Endothelial cell of umbilical vein (primary cell): ENCODE data around the gene ADAM22. TPM values are rescaled to one million over a fixed set of nuclear protein-coding genes. Genes with fewer than 3 reads are reported as not detected.

Experiments
- BruUV-seq: library from RNA; stranded (reverse); fragments of 400-500 nt; replicated peaks from 2 replicates; lab custom pipeline; 2021; lab: Mats Ljungman, UMichigan
- CTCF ChIA-PET: fragments of 300-600, 350-600 bp; sonication (Branson Sonifier 250); formaldehyde crosslinking; loops from one replicate; lab custom pipeline; 2021; ENCODE audit warnings: antibody characterized with exemption, inconsistent platforms; lab: Charles Lee
- POLR2A ChIA-PET: fragments of 300-600, 350-600 bp; sonication (Branson Sonifier 250); formaldehyde crosslinking; loops from one replicate; lab custom pipeline; 2021; ENCODE audit warnings: antibody characterized with exemption, inconsistent platforms; lab: Charles Lee
- DNase-seq: peaks from one replicate; pipeline ENCODE4 v3.0.0-alpha.2; 2011; ENCODE audit warnings: low read depth, low spot score
- FAIRE-seq: peaks from 2 replicates; lab custom pipeline; 2011; peaks lifted over from hg19 to GRCh38; lab: Jason Lieb, UNC
- H2AFZ ChIP-seq: 2 replicates; pipeline ENCODE4 v1.6.0; 2012; ENCODE audit warnings: low read depth, low read length, control low read depth, inconsistent platforms
- H3K27ac ChIP-seq: 2 replicates; pipeline ENCODE4 v1.5.1; 2011; ENCODE audit warnings: low read depth, mild to moderate bottlenecking, control low read depth, low read length, moderate library complexity; ENCODE audit not compliant: insufficient read depth
- H3K27me3 ChIP-seq, 2 experiments: 2 replicates each; pipeline versions ENCODE4 v1.6.0 to v1.6.1; 2011; ENCODE audit warnings: low read length in 2 of 2, mixed read lengths in 1 of 2; ENCODE audit not compliant: control insufficient read depth in 2 of 2, insufficient read depth in 2 of 2
- H3K36me3 ChIP-seq, 2 experiments: 2 replicates in 1 of 2; 3 replicates in 1 of 2; pipeline ENCODE4 v1.5.1; 2011; ENCODE audit warnings: low read length in 2 of 2, mild to moderate bottlenecking in 1 of 2, moderate library complexity in 1 of 2; ENCODE audit not compliant: control insufficient read depth in 2 of 2, insufficient read depth in 2 of 2; ENCODE audit errors: extremely low read depth in 1 of 2
- H3K4me1 ChIP-seq: 3 replicates; pipeline ENCODE4 v1.5.1; 2011; ENCODE audit warnings: mild to moderate bottlenecking, low read length; ENCODE audit not compliant: control insufficient read depth, insufficient read depth; ENCODE audit errors: extremely low read depth
- H3K4me2 ChIP-seq: 2 replicates; pipeline ENCODE4 v1.6.1; 2011; ENCODE audit warnings: low read length, control low read depth, mixed read lengths; ENCODE audit not compliant: insufficient read depth
- H3K4me3 ChIP-seq, 3 experiments: fragments of 200-600 bp in 1 of 3; sonication (generic), shearing (Covaris generic) in 1 of 3; replicated peaks in 1 of 3; 2 replicates each; pipeline ENCODE4 v1.5.1; 2011 to 2016; ENCODE audit warnings: control low read depth in 3 of 3, low read length in 3 of 3, mild to moderate bottlenecking in 2 of 3, inconsistent platforms in 1 of 3, low read depth in 1 of 3, moderate library complexity in 1 of 3; ENCODE audit not compliant: insufficient read depth in 1 of 3
- H3K79me2 ChIP-seq: 2 replicates; pipeline ENCODE4 v1.6.0; 2012; ENCODE audit warnings: low read length, inconsistent platforms; ENCODE audit not compliant: control insufficient read depth, insufficient read depth
- H3K9ac ChIP-seq: replicated peaks from 2 replicates; pipeline ENCODE3; 2011; ENCODE audit warnings: low read length, control low read depth; ENCODE audit not compliant: insufficient read depth; ENCODE audit errors: extremely low read depth
- H3K9me1 ChIP-seq: replicated peaks from 3 replicates; pipeline ENCODE4 v1.6.0; 2011; ENCODE audit warnings: mild to moderate bottlenecking, low read length; ENCODE audit not compliant: control insufficient read depth, insufficient read depth; ENCODE audit errors: extremely low read depth
- H3K9me3 ChIP-seq: replicated peaks from 2 replicates; pipeline ENCODE4 v1.5.1; 2012; ENCODE audit warnings: low read length, inconsistent platforms; ENCODE audit not compliant: control insufficient read depth, insufficient read depth
- H4K20me1 ChIP-seq: replicated peaks from 2 replicates; pipeline ENCODE3; 2011; ENCODE audit warnings: mild to moderate bottlenecking, low read length; ENCODE audit not compliant: control insufficient read depth, insufficient read depth; ENCODE audit errors: extremely low read depth
- EZH2 ChIP-seq: IDR thresholded peaks from 2 replicates; pipeline ENCODE4 v1.6.1; 2012; ENCODE audit warnings: borderline replicate concordance, low read depth, mild to moderate bottlenecking, moderate library complexity, low read length, inconsistent platforms; ENCODE audit not compliant: severe bottlenecking
- FOS ChIP-seq: IDR thresholded peaks from 2 replicates; pipeline ENCODE4 v1.6.1; 2011; ENCODE audit warnings: mild to moderate bottlenecking, low read length, moderate library complexity, borderline replicate concordance; ENCODE audit not compliant: insufficient read depth
- GATA2 ChIP-seq: IDR thresholded peaks from 2 replicates; pipeline ENCODE4 v1.7.0; 2011; ENCODE audit warnings: low read depth, mild to moderate bottlenecking, moderate library complexity, mixed read lengths, low read length; ENCODE audit not compliant: insufficient read length, insufficient read depth
- JUN ChIP-seq: IDR thresholded peaks from 2 replicates; pipeline ENCODE4 v1.6.1; 2011; ENCODE audit warnings: borderline replicate concordance, low read depth; ENCODE audit not compliant: insufficient read length, insufficient read depth
- MYC ChIP-seq: IDR thresholded peaks from one replicate; pipeline ENCODE4 v1.6.1; 2011; ENCODE audit warnings: mild to moderate bottlenecking, low read depth, low read length
- POLR2A ChIP-seq: IDR thresholded peaks from 2 replicates; pipeline ENCODE4 v1.6.1; 2012; ENCODE audit warnings: low read depth, mild to moderate bottlenecking, control low read depth, low read length
- POLR2AphosphoS5 ChIP-seq: IDR thresholded peaks from 2 replicates; pipeline ENCODE4 v1.6.1; 2012; ENCODE audit warnings: low read depth, mild to moderate bottlenecking, control low read depth, low read length, moderate library complexity; ENCODE audit not compliant: insufficient read depth
- dilution Hi-C: fragments of 300-500 bp; cut with MboI; formaldehyde crosslinking; loops from one replicate; pipeline ENCODE4 v1.15.0; 2019; ENCODE audit warnings: low sequenced_read_pairs; ENCODE audit not compliant: extremely low pct_ligation_motif_present
- intact Hi-C: fragments of 100-400 bp; cut with micrococcal nuclease; formaldehyde crosslinking; loops from one replicate; pipeline ENCODE4 v1.10.0; 2022
- polyA plus RNA-seq, 4 experiments: library from polyadenylated mRNA; depleted of rRNA in 3 of 4; stranded (reverse) in 3 of 4; unstranded in 1 of 4; fragments of >200 nt; gene quantifications; 2 replicates each; pipeline versions ENCODE4 v1.2.1 to v1.2.3, GENCODE V29; 2011 to 2012; ENCODE audit warnings: missing spikeins in 1 of 4
- total RNA-seq: library from RNA; stranded (reverse); gene quantifications from 2 replicates; pipeline ENCODE4 v1.2.3, GENCODE V29; 2021
- TF ChIP-seq, protein P1 (sequence below), 2 donors: IDR thresholded peaks; 1 replicate in 1 of 2; 2 replicates in 1 of 2; pipeline ENCODE4 v1.5.1; 2011; ENCODE audit warnings: low read length in 2 of 2, mild to moderate bottlenecking in 2 of 2, moderate library complexity in 2 of 2, control low read depth in 1 of 2, inconsistent platforms in 1 of 2, low read depth in 1 of 2; ENCODE audit not compliant: insufficient read depth in 1 of 2; ENCODE audit errors: extremely low read depth in 1 of 2
- TF ChIP-seq, protein P2 (sequence below): IDR thresholded peaks from 2 replicates; pipeline ENCODE4 v1.6.1; 2011; ENCODE audit not compliant: insufficient read depth, insufficient read length

ADAM22 gene
- total and polyA plus RNA-seq, 2 donors (not counting 3 experiments of a cell fraction or from before 2014, with no cell fraction given): 0.33 to 0.53 TPM

DNA sequence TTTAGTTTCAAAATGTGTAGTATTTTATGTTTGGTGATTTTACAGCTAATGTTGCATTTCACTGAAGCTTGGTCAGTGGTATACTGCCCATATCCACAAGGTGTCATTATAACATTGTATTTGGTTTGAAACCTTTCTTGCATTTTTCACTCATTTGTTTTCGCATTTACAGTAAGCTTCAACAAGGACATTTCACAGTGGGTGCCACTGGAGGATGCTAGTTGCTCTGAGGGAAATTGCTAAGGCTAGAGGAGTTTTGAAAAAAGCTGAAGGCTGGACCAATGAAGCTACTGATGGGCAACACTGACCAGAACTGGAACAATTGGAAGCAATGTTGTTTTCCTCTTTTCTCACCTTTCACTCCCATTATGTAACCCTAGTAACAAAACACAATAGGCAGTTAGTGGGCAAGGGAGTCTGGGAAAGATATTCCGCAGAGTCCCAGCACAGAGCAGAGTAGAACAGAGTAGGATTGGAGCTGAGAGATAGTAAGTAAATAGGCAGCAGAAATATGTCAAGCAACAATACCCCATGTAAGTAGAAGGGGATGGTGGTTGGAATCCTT is 309.4 kb downstream of the ADAM22 start:
- H4K20me1 ChIP-seq: no peaks in the 10 kb centered on the region
- no peaks in the 10 kb centered on the region for H3K9me1 ChIP-seq
- H3K27me3 ChIP-seq: peaks cover 0 to 2% of the 10 kb centered on the region in 2 experiments
- FAIRE-seq: no peak
- peak; percentile 75 for DNase-seq
- TF ChIP-seq POLR2A (no peak), EZH2 (no peak)
- TF ChIP-seq, protein P1, sequence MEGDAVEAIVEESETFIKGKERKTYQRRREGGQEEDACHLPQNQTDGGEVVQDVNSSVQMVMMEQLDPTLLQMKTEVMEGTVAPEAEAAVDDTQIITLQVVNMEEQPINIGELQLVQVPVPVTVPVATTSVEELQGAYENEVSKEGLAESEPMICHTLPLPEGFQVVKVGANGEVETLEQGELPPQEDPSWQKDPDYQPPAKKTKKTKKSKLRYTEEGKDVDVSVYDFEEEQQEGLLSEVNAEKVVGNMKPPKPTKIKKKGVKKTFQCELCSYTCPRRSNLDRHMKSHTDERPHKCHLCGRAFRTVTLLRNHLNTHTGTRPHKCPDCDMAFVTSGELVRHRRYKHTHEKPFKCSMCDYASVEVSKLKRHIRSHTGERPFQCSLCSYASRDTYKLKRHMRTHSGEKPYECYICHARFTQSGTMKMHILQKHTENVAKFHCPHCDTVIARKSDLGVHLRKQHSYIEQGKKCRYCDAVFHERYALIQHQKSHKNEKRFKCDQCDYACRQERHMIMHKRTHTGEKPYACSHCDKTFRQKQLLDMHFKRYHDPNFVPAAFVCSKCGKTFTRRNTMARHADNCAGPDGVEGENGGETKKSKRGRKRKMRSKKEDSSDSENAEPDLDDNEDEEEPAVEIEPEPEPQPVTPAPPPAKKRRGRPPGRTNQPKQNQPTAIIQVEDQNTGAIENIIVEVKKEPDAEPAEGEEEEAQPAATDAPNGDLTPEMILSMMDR (IDR thresholded peaks at IDR 0.05; ENCODE audit: extremely low read depth in 1 of 2, insufficient read depth in 1 of 2, low read depth in 1 of 2, low read length in 2 of 2): peak; percentile 46 to 52
- H3K4me3 ChIP-seq: no peak overlapping the region
- no peak overlapping the region for H3K4me2 ChIP-seq
- dilution Hi-C loops (no loop called here), intact Hi-C loops (loop anchor here (1.0 to 10.0 kb wide), 5 partner anchors 114 to 1871 kb away; no protein-coding TSS in a partner anchor)
- H2AFZ ChIP-seq: peak overlapping the region; percentile 44
- no peaks in the 10 kb centered on the region for H3K4me1 ChIP-seq
- BruUV-seq: no TSS peak
- H3K9ac ChIP-seq: no peak overlapping the region
- no peaks in the 10 kb centered on the region for H3K9me3 ChIP-seq
- H3K27ac ChIP-seq: no peak overlapping the region
- ChIA-PET CTCF (interaction anchor here (0.8 to 4.0 kb wide), 26 partner anchors 9 to 1909 kb away, joined by 3 to 56 read pairs (median 4); partner anchors contain the start of gene SRI), POLR2A (no interaction called here)
- no peaks in the 10 kb centered on the region for H3K79me2 ChIP-seq
- no peaks in the 10 kb centered on the region for H3K36me3 ChIP-seq

DNA sequence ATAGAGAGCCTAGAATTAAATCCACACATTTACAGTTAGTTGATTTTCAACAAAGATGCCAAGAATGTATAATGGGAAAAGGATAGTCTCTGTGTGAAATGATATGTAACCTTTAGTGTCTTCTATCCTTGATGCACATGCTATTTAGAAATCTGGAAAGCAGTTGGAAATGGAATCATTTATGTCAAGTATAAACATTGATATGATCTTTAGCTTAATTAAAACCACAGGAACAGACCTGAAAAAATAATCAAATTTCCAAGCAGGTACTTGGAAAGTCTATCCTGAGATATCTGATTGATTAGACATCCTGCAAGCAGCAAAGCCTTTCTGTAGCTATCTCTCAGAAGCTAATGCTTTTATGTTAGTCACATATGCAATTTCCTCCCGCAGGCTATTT is 310.2 kb downstream of the ADAM22 start:
- no peak overlapping the region for H3K27ac ChIP-seq
- no peaks in the 10 kb centered on the region for H3K4me1 ChIP-seq
- no peaks in the 10 kb centered on the region for H3K79me2 ChIP-seq
- no peaks in the 10 kb centered on the region for H3K36me3 ChIP-seq
- peaks cover 0 to 2% of the 10 kb centered on the region in 2 experiments for H3K27me3 ChIP-seq
- TF ChIP-seq GATA2: no peak
- no peak for TF ChIP-seq JUN
- no peak for TF ChIP-seq POLR2AphosphoS5
- TF ChIP-seq, protein P1 (IDR thresholded peaks at IDR 0.05; ENCODE audit: extremely low read depth in 1 of 2, insufficient read depth in 1 of 2, low read depth in 1 of 2, low read length in 2 of 2): no peak
- TF ChIP-seq MYC: no peak
- TF ChIP-seq EZH2: no peak
- TF ChIP-seq, protein P2, sequence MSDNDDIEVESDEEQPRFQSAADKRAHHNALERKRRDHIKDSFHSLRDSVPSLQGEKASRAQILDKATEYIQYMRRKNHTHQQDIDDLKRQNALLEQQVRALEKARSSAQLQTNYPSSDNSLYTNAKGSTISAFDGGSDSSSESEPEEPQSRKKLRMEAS: no peak
- TF ChIP-seq POLR2A: no peak
- no peak for TF ChIP-seq FOS
- CTCF ChIA-PET: interaction anchor here (0.5 to 4.0 kb wide), 10 partner anchors 8 to 1379 kb away, joined by 3 to 56 read pairs (median 4); no protein-coding TSS in a partner anchor
- H2AFZ ChIP-seq: no peak overlapping the region
- POLR2A ChIA-PET: no interaction called here
- H3K4me3 ChIP-seq: no peak overlapping the region
- DNase-seq: no peak
- no peak overlapping the region for H3K4me2 ChIP-seq
- no peak overlapping the region for H3K9ac ChIP-seq
- no peaks in the 10 kb centered on the region for H4K20me1 ChIP-seq
- no peaks in the 10 kb centered on the region for H3K9me1 ChIP-seq
- dilution Hi-C loops: no loop called here
- intact Hi-C loops: loop anchor here (10.0 kb wide), 1 partner anchor 1871 kb away; no protein-coding TSS in a partner anchor
- no TSS peak for BruUV-seq
- no peaks in the 10 kb centered on the region for H3K9me3 ChIP-seq
- no peak for FAIRE-seq
